GM12878 (cell line): ENCODE data around the gene HSD11B1L. TPM values are rescaled to one million over a fixed set of nuclear protein-coding genes. Genes with fewer than 3 reads are reported as not detected.
A peak's percentile ranks its signal among the peaks of the same experiment; 100 is the strongest.

ENCODE experiments used
- ATAC-seq: fragments of 200-7000 bp; cut with Tn5 transposase; 3 replicates; pipeline ENCODE4 v1.9.1; 2020; ENCODE audit warnings: mild to moderate bottlenecking, moderate library complexity
- BruUV-seq: library from RNA; stranded (reverse); fragments of 400-500 nt; replicated peaks from 2 replicates; lab custom pipeline; 2021; lab: Mats Ljungman, UMichigan
- CTCF ChIA-PET: fragments of 300-600 bp; sonication (Branson Sonifier 250); formaldehyde crosslinking; extraction: SDS; loops from one replicate; lab custom pipeline; 2021; ENCODE audit warnings: inconsistent platforms; lab: Yijun Ruan, JAX
- POLR2A ChIA-PET: fragments of 350-600 bp; formaldehyde crosslinking; extraction: SDS; loops from one replicate; lab custom pipeline; 2021; ENCODE audit warnings: inconsistent platforms; lab: Charles Lee
- RAD21 ChIA-PET: fragments of 300-600 bp; sonication (Branson Sonifier 250); formaldehyde crosslinking; loops from one replicate; lab custom pipeline; 2023; ENCODE audit warnings: antibody characterized with exemption; ENCODE audit not compliant: unreplicated experiment; lab: Charles Lee
- SMC1A ChIA-PET: fragments of 300-600 bp; sonication (Branson Sonifier 250); formaldehyde crosslinking; loops from one replicate; lab custom pipeline; 2023; ENCODE audit not compliant: unreplicated experiment, uncharacterized antibody; lab: Charles Lee
- DNase-seq: peaks from one replicate; pipeline ENCODE4 v3.0.0-alpha.2; 2011; ENCODE audit warnings: low read depth, low spot score
- FAIRE-seq: peaks from 3 replicates; lab custom pipeline; 2011; peaks lifted over from hg19 to GRCh38; lab: Jason Lieb, UNC
- H2AFZ ChIP-seq: 2 replicates; pipeline ENCODE4 v1.6.0; 2011; ENCODE audit warnings: low read depth, low read length, control low read depth; ENCODE audit not compliant: control insufficient read depth
- H3K27ac ChIP-seq: 2 replicates; pipeline ENCODE4 v1.5.1; 2011; ENCODE audit warnings: control low read depth; ENCODE audit not compliant: control insufficient read depth, insufficient read depth
- H3K27me3 ChIP-seq, 2 experiments: replicated peaks in 1 of 2; 2 replicates each; pipeline versions ENCODE4 v1.6.0 to v1.6.1; 2011; ENCODE audit warnings: low read length in 1 of 2; ENCODE audit not compliant: control insufficient read depth in 2 of 2, insufficient read depth in 2 of 2
- H3K36me3 ChIP-seq, 2 experiments: 2 replicates each; pipeline ENCODE4 v1.5.1; 2011; ENCODE audit warnings: low read length in 1 of 2; ENCODE audit not compliant: control insufficient read depth in 2 of 2, insufficient read depth in 2 of 2
- H3K4me1 ChIP-seq: 2 replicates; pipeline ENCODE4 v1.6.1; 2011; ENCODE audit warnings: mild to moderate bottlenecking, low read length, moderate library complexity, mixed read lengths; ENCODE audit not compliant: control insufficient read depth, insufficient read depth
- H3K4me2 ChIP-seq: 2 replicates; pipeline ENCODE4 v1.6.0; 2011; ENCODE audit warnings: control low read depth; ENCODE audit not compliant: control insufficient read depth, insufficient read depth
- H3K4me3 ChIP-seq: fragments of 200-600 bp; sonication (generic); 2 replicates; pipeline ENCODE4 v1.5.1; 2016
- H3K79me2 ChIP-seq: 2 replicates; pipeline ENCODE4 v1.6.0; 2011; ENCODE audit warnings: low read length; ENCODE audit not compliant: control insufficient read depth, insufficient read depth
- H3K9ac ChIP-seq: 2 replicates; pipeline ENCODE4 v1.8.0; 2011; ENCODE audit warnings: low read length, control low read depth, mixed read lengths; ENCODE audit not compliant: control insufficient read depth, insufficient read depth
- H3K9me3 ChIP-seq: replicated peaks from 3 replicates; pipeline ENCODE4 v1.5.1; 2011; ENCODE audit warnings: mild to moderate bottlenecking, low read length; ENCODE audit not compliant: control insufficient read depth, insufficient read depth
- H4K20me1 ChIP-seq: 2 replicates; pipeline ENCODE4 v1.6.0; 2011; ENCODE audit not compliant: control insufficient read depth, insufficient read depth
- BCL3 ChIP-seq: IDR thresholded peaks from 2 replicates; pipeline ENCODE4 v1.6.1; 2011; ENCODE audit warnings: borderline replicate concordance, low read depth, mild to moderate bottlenecking, moderate library complexity, low read length; ENCODE audit not compliant: insufficient read depth, poor library complexity, severe bottlenecking
- CREB1 ChIP-seq: IDR thresholded peaks from 2 replicates; pipeline ENCODE4 v1.6.1; 2012; ENCODE audit warnings: low read depth, mild to moderate bottlenecking, inconsistent platforms
- MYC ChIP-seq: IDR thresholded peaks from 2 replicates; pipeline ENCODE4 v1.6.1; 2011; ENCODE audit warnings: mild to moderate bottlenecking, low read length, moderate library complexity, inconsistent platforms; ENCODE audit not compliant: insufficient read depth, insufficient replicate concordance, insufficient read length, severe bottlenecking
- PAX5 ChIP-seq: IDR thresholded peaks from 2 replicates; pipeline ENCODE4 v1.6.1; 2011; ENCODE audit warnings: low read depth, low read length, borderline replicate concordance
- POLR2A ChIP-seq: IDR thresholded peaks from 2 replicates; pipeline ENCODE4 v1.6.1; 2011; ENCODE audit warnings: low read depth, mild to moderate bottlenecking, low read length
- POLR2AphosphoS2 ChIP-seq: IDR thresholded peaks from 2 replicates; pipeline ENCODE4 v1.6.1; 2011; ENCODE audit warnings: low read depth, mild to moderate bottlenecking, low read length, improper control_type of control experiment, moderate library complexity
- WGBS: methylation state at CpG from one replicate; pipeline ENCODE4 v1.1.6; 2016; ENCODE audit warnings: low lambda C conversion rate; ENCODE audit not compliant: insufficient replicate concordance, insufficient coverage; ENCODE audit errors: missing lambda C conversion rate; 5-methylcytosine and 5-hydroxymethylcytosine counted together
- in situ Hi-C: fragments of 300-500 bp; cut with MboI; formaldehyde crosslinking; loops from 9 replicates; pipeline ENCODE4 v1.14.3; 2018; ENCODE audit warnings: mixed read lengths
- intact Hi-C: fragments of 100-400 bp; cut with micrococcal nuclease; formaldehyde crosslinking; loops from one replicate; pipeline ENCODE4 v1.14.2; 2022; ENCODE audit not compliant: unreplicated experiment
- polyA plus RNA-seq, 11 experiments: library from polyadenylated mRNA; depleted of rRNA in 4 of 11; unstranded in 6 of 11; stranded (reverse) in 5 of 11; fragments of >200 nt; fragmentation: Nextera tagmentation in 4 of 11; fragmentation: Illumina TruSeq in 1 of 11; extraction: Ambion mirVana in 4 of 11; extraction: Trizol in 1 of 11; gene quantifications; 1 replicate in 1 of 11; 2 replicates in 10 of 11; pipeline versions ENCODE4 v1.2.1 to v1.2.3, GENCODE V29; 2011 to 2016; ENCODE audit warnings: inconsistent platforms in 2 of 11, missing spikeins in 2 of 11, low read depth in 1 of 11
- total RNA-seq, 4 experiments: library from RNA; depleted of rRNA in 3 of 4; stranded (reverse); fragments of >200 nt in 3 of 4; fragmentation: Illumina TruSeq in 1 of 4; extraction: Trizol in 1 of 4; gene quantifications; 2 replicates each; pipeline versions ENCODE4 v1.2.1 to v1.2.3, GENCODE V29; 2013 to 2021
- TF ChIP-seq, protein P1 (sequence below): IDR thresholded peaks from 2 replicates; pipeline ENCODE4 v1.6.1; 2011; ENCODE audit warnings: mild to moderate bottlenecking, low read depth, low read length, moderate library complexity; ENCODE audit not compliant: insufficient replicate concordance

The HSD11B1L gene
- total and polyA plus RNA-seq, 10 of the 15 experiments (the other 5 are each of a cell fraction or from before 2014, with no cell fraction given) = 0.29 to 1.8 (median 1.1) TPM; not detected in 1

- Histone ChIP-seq H3K27ac (no peak overlapping the region), H3K27me3 (no peaks in the 10 kb centered on the region), H3K4me2 (peak overlapping the region; percentile 25; the same call in 1 of the 2 replicates), H4K20me1 (no peaks in the 10 kb centered on the region; the same call in none of the 2 replicates), H3K9me3 (no peaks in the 10 kb centered on the region), H3K4me3 (no peak overlapping the region), H3K36me3 (peaks cover 13 to 62% of the 10 kb centered on the region in 2 experiments), H3K9ac (no peak overlapping the region), H3K4me1 (peaks cover 10% of the 10 kb centered on the region), H3K79me2 (peaks cover 49% of the 10 kb centered on the region), H2AFZ (no peak overlapping the region)
- in situ Hi-C loops = no loop called here
- ChIA-PET SMC1A (no interaction called here), POLR2A (interaction anchor here (0.5 kb wide), 1 partner anchor 20 kb away, joined by 4 read pairs; no protein-coding TSS in a partner anchor), RAD21 (no interaction called here), CTCF (no interaction called here)
- no peak for ATAC-seq
- TSS peak; percentile 34 for BruUV-seq
- WGBS = 93% methylated on average over 40 of the region's 45 CpGs
- TF ChIP-seq POLR2A (peak; percentile 72), BCL3 (peak; percentile 11), PAX5 (no peak), POLR2AphosphoS2 (0 out of 2 replicates have a peak, but pooled peaks have one; percentile 40), MYC (no peak), CREB1 (0 out of 2 replicates have a peak, but pooled peaks have one; percentile 24)
- TF ChIP-seq, protein P1, sequence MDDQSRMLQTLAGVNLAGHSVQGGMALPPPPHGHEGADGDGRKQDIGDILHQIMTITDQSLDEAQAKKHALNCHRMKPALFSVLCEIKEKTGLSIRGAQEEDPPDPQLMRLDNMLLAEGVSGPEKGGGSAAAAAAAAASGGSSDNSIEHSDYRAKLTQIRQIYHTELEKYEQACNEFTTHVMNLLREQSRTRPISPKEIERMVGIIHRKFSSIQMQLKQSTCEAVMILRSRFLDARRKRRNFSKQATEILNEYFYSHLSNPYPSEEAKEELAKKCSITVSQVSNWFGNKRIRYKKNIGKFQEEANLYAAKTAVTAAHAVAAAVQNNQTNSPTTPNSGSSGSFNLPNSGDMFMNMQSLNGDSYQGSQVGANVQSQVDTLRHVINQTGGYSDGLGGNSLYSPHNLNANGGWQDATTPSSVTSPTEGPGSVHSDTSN = no peak
- no peak for FAIRE-seq
- DNase-seq = no peak
- intact Hi-C loops = no loop called here
Measured at GRCh38 chr19:5694167-5694955, 13.5 kb downstream of the HSD11B1L start.
